Activated CD8-positive, alpha-beta memory T cell treated with anti-CD3 and anti-CD28 coated beads, Interleukin-2, amount 10 ng/mL, durations not matched to agents 7 days and 5 days (primary cell): Measurements from ENCODE around the gene STRN4. TPM values are rescaled to one million over a fixed set of nuclear protein-coding genes. Genes with fewer than 3 reads are reported as not detected.
A peak's percentile ranks its signal among the peaks of the same experiment; 100 is the strongest.

Source experiments
- ATAC-seq: fragments of 150-1000 bp; cut with Tn5 transposase; one replicate; pipeline ENCODE4 v1.10.0; 2021; ENCODE audit warnings: moderate library complexity
- CTCF ChIA-PET: fragments of 350-600 bp; sonication (Branson Sonifier 250); formaldehyde crosslinking; loops from one replicate; lab custom pipeline; 2021; ENCODE audit warnings: antibody characterized with exemption; lab: Charles Lee
- DNase-seq: peaks from one replicate; pipeline ENCODE4 v3.0.0-alpha.2; 2020
- H3K27ac Mint-ChIP-seq: one replicate; pipeline ENCODE4 v1.8.0; 2021; ENCODE audit warnings: mild to moderate bottlenecking, mixed read lengths
- H3K27me3 Mint-ChIP-seq: one replicate; pipeline ENCODE4 v1.8.0; 2021; ENCODE audit warnings: mixed read lengths
- H3K36me3 Mint-ChIP-seq: one replicate; pipeline ENCODE4 v1.8.0; 2021; ENCODE audit warnings: mild to moderate bottlenecking, mixed read lengths
- H3K4me1 Mint-ChIP-seq: one replicate; pipeline ENCODE4 v1.8.0; 2021; ENCODE audit warnings: mixed read lengths
- H3K4me3 Mint-ChIP-seq: one replicate; pipeline ENCODE4 v1.8.0; 2021; ENCODE audit warnings: mild to moderate bottlenecking, moderate library complexity, mixed read lengths
- H3K9me3 Mint-ChIP-seq: one replicate; pipeline ENCODE4 v1.8.0; 2022; ENCODE audit warnings: low read depth, mixed read lengths
- total RNA-seq, 2 experiments: library from RNA; stranded (reverse); gene quantifications; one replicate each; pipeline ENCODE4 v1.2.3, GENCODE V29; 2021

STRN4 gene
- total RNA-seq, 2 experiments from 2014 or later, result 93.0 to 95.8 TPM

GRCh38 chr19:46732966-46733689, 13.1 kb downstream of the STRN4 start:
- Mint-ChIP-seq H3K36me3 (peaks cover 21% of the 10 kb centered on the region), H3K9me3 (no peaks in the 10 kb centered on the region), H3K27me3 (no peaks in the 10 kb centered on the region), H3K4me3 (no peak overlapping the region), H3K27ac (no peak overlapping the region), H3K4me1 (peaks cover 24% of the 10 kb centered on the region)
- DNase-seq (no peak), ATAC-seq (no peak)
- CTCF ChIA-PET, result interaction anchor here (1.2 to 1.4 kb wide), 2 partner anchors 21 to 34 kb away, joined by 4 to 5 read pairs; no protein-coding TSS in a partner anchor

GRCh38 chr19:46732172-46732938, 13.9 kb downstream of the STRN4 start:
- peaks cover 24% of the 10 kb centered on the region for H3K4me1 Mint-ChIP-seq
- no peaks in the 10 kb centered on the region for H3K27me3 Mint-ChIP-seq
- ATAC-seq, result no peak
- CTCF ChIA-PET, result interaction anchor here (0.8 to 5.0 kb wide), 4 partner anchors 17 to 28 kb away, joined by 4 to 86 read pairs (median 4); no protein-coding TSS in a partner anchor
- peak overlapping the region; percentile 44 for H3K27ac Mint-ChIP-seq
- H3K9me3 Mint-ChIP-seq, result no peaks in the 10 kb centered on the region
- H3K4me3 Mint-ChIP-seq, result no peak overlapping the region
- no peak for DNase-seq
- peaks cover 23% of the 10 kb centered on the region for H3K36me3 Mint-ChIP-seq

GRCh38 chr19:46731584-46731983, 14.7 kb downstream of the STRN4 start:
- Mint-ChIP-seq H3K9me3 (no peaks in the 10 kb centered on the region), H3K36me3 (peaks cover 23% of the 10 kb centered on the region), H3K4me1 (peaks cover 24% of the 10 kb centered on the region), H3K4me3 (no peak overlapping the region), H3K27ac (peak overlapping the region; percentile 31), H3K27me3 (no peaks in the 10 kb centered on the region)
- CTCF ChIA-PET, result interaction anchor here (0.8 to 5.0 kb wide), 3 partner anchors 18 to 27 kb away, joined by 4 to 86 read pairs (median 4); no protein-coding TSS in a partner anchor
- ATAC-seq (no peak), DNase-seq (no peak)

GRCh38 chr19:46731007-46731501, 15.2 kb downstream of the STRN4 start:
- CTCF ChIA-PET, result interaction anchor here (0.7 to 5.0 kb wide), 3 partner anchors 17 to 93 kb away, joined by 3 to 86 read pairs (median 4); no protein-coding TSS in a partner anchor
- Mint-ChIP-seq H3K36me3 (peaks cover 23% of the 10 kb centered on the region), H3K4me1 (peaks cover 24% of the 10 kb centered on the region), H3K27ac (peak overlapping the region; percentile 20), H3K27me3 (no peaks in the 10 kb centered on the region), H3K4me3 (no peak overlapping the region), H3K9me3 (no peaks in the 10 kb centered on the region)
- ATAC-seq (no peak), DNase-seq (no peak)

- Mint-ChIP-seq H3K9me3 (no peaks in the 10 kb centered on the region), H3K27me3 (no peaks in the 10 kb centered on the region), H3K4me1 (peaks cover 24% of the 10 kb centered on the region), H3K36me3 (peaks cover 23% of the 10 kb centered on the region), H3K27ac (no peak overlapping the region), H3K4me3 (no peak overlapping the region)
- ATAC-seq (no peak), DNase-seq (no peak)
- CTCF ChIA-PET, result interaction anchor here (0.7 to 5.0 kb wide), 3 partner anchors 26 to 94 kb away, joined by 3 to 86 read pairs (median 3); no protein-coding TSS in a partner anchor
Observed at GRCh38 chr19:46730595-46730994, 15.7 kb downstream of the STRN4 start.

- no peak overlapping the region for H3K27ac Mint-ChIP-seq
- H3K4me3 Mint-ChIP-seq, result no peak overlapping the region
- no peak for ATAC-seq
- H3K36me3 Mint-ChIP-seq, result peaks cover 23% of the 10 kb centered on the region
- H3K27me3 Mint-ChIP-seq, result no peaks in the 10 kb centered on the region
- H3K4me1 Mint-ChIP-seq, result peaks cover 24% of the 10 kb centered on the region
- CTCF ChIA-PET, result interaction anchor here (1.2 to 5.0 kb wide), 8 partner anchors 7 to 68 kb away, joined by 3 to 86 read pairs (median 8); partner anchors contain the start of genes DACT3, PRKD2 and SLC1A5
- no peak for DNase-seq
- H3K9me3 Mint-ChIP-seq, result no peaks in the 10 kb centered on the region
Observed at GRCh38 chr19:46730187-46730586, 16.1 kb downstream of the STRN4 start.

GRCh38 chr19:46729696-46730095, 16.6 kb downstream of the STRN4 start:
- Mint-ChIP-seq H3K27me3 (no peaks in the 10 kb centered on the region), H3K36me3 (peaks cover 24% of the 10 kb centered on the region), H3K9me3 (no peaks in the 10 kb centered on the region), H3K4me3 (no peak overlapping the region), H3K4me1 (peaks cover 24% of the 10 kb centered on the region), H3K27ac (no peak overlapping the region)
- CTCF ChIA-PET, result interaction anchor here (1.0 to 5.0 kb wide), 20 partner anchors 8 to 116 kb away, joined by 3 to 86 read pairs (median 6); partner anchors contain the start of genes DACT3, PRKD2 and SLC1A5
- ATAC-seq (no peak), DNase-seq (no peak)

GRCh38 chr19:46728693-46729339, 17.4 kb downstream of the STRN4 start:
- Mint-ChIP-seq H3K27me3 (no peaks in the 10 kb centered on the region), H3K4me1 (peaks cover 23% of the 10 kb centered on the region), H3K4me3 (no peak overlapping the region), H3K27ac (peak overlapping the region; percentile 31), H3K9me3 (no peaks in the 10 kb centered on the region), H3K36me3 (peaks cover 25% of the 10 kb centered on the region)
- CTCF ChIA-PET, result interaction anchor here (0.7 to 5.0 kb wide), 35 partner anchors 9 to 131 kb away, joined by 3 to 86 read pairs (median 4); partner anchors contain the start of genes DACT3, FKRP, PRKD2 and PTGIR
- DNase-seq (peak; percentile 85), ATAC-seq (peak; percentile 94)

GRCh38 chr19:46728208-46728607, 18.0 kb downstream of the STRN4 start:
- peaks cover 29% of the 10 kb centered on the region for H3K4me1 Mint-ChIP-seq
- no peaks in the 10 kb centered on the region for H3K27me3 Mint-ChIP-seq
- peak overlapping the region; percentile 31 for H3K27ac Mint-ChIP-seq
- H3K9me3 Mint-ChIP-seq, result no peaks in the 10 kb centered on the region
- CTCF ChIA-PET, result interaction anchor here (0.7 to 5.0 kb wide), 33 partner anchors 8 to 130 kb away, joined by 3 to 86 read pairs (median 4); partner anchors contain the start of genes DACT3, FKRP, PRKD2 and PTGIR
- H3K4me3 Mint-ChIP-seq, result no peak overlapping the region
- peaks cover 25% of the 10 kb centered on the region for H3K36me3 Mint-ChIP-seq
- DNase-seq, result no peak
- ATAC-seq, result no peak

- H3K36me3 Mint-ChIP-seq, result peaks cover 22% of the 10 kb centered on the region
- H3K4me1 Mint-ChIP-seq, result peaks cover 32% of the 10 kb centered on the region
- no peak for DNase-seq
- CTCF ChIA-PET, result interaction anchor here (1.0 to 5.0 kb wide), 18 partner anchors 8 to 114 kb away, joined by 3 to 86 read pairs (median 6); partner anchors contain the start of genes DACT3 and PRKD2
- ATAC-seq, result no peak
- no peaks in the 10 kb centered on the region for H3K27me3 Mint-ChIP-seq
- H3K9me3 Mint-ChIP-seq, result no peaks in the 10 kb centered on the region
- no peak overlapping the region for H3K27ac Mint-ChIP-seq
- H3K4me3 Mint-ChIP-seq, result no peak overlapping the region
Observed at GRCh38 chr19:46727757-46728156, 18.5 kb downstream of the STRN4 start.

- H3K4me3 Mint-ChIP-seq, result no peak overlapping the region
- no peak overlapping the region for H3K27ac Mint-ChIP-seq
- CTCF ChIA-PET, result interaction anchor here (1.2 to 3.7 kb wide), 5 partner anchors 9 to 30 kb away, joined by 3 to 43 read pairs (median 9); partner anchors contain the start of gene PRKD2
- ATAC-seq, result no peak
- H3K36me3 Mint-ChIP-seq, result peaks cover 22% of the 10 kb centered on the region
- no peak for DNase-seq
- no peaks in the 10 kb centered on the region for H3K9me3 Mint-ChIP-seq
- peaks cover 31% of the 10 kb centered on the region for H3K4me1 Mint-ChIP-seq
- H3K27me3 Mint-ChIP-seq, result no peaks in the 10 kb centered on the region
Observed at GRCh38 chr19:46726971-46727501, 19.2 kb downstream of the STRN4 start.

- H3K27ac Mint-ChIP-seq, result no peak overlapping the region
- peaks cover 29% of the 10 kb centered on the region for H3K4me1 Mint-ChIP-seq
- H3K4me3 Mint-ChIP-seq, result no peak overlapping the region
- DNase-seq, result no peak
- H3K27me3 Mint-ChIP-seq, result no peaks in the 10 kb centered on the region
- peaks cover 24% of the 10 kb centered on the region for H3K36me3 Mint-ChIP-seq
- no peak for ATAC-seq
- H3K9me3 Mint-ChIP-seq, result no peaks in the 10 kb centered on the region
- CTCF ChIA-PET, result interaction anchor here (1.2 to 3.7 kb wide), 2 partner anchors 8 to 12 kb away, joined by 3 to 43 read pairs; partner anchors contain the start of gene PRKD2
Observed at GRCh38 chr19:46726551-46726950, 19.7 kb downstream of the STRN4 start.
